HG02642 (cell line): ENCODE data around the gene TWNK.

Experiments
- ATAC-seq: cut with Tn5 transposase; IDR thresholded peaks from one replicate; pipeline ENCODE4 v1.9.1; 2021; ENCODE audit warnings: mild to moderate bottlenecking; ENCODE audit not compliant: unreplicated experiment, poor library complexity

TWNK gene

DNA sequence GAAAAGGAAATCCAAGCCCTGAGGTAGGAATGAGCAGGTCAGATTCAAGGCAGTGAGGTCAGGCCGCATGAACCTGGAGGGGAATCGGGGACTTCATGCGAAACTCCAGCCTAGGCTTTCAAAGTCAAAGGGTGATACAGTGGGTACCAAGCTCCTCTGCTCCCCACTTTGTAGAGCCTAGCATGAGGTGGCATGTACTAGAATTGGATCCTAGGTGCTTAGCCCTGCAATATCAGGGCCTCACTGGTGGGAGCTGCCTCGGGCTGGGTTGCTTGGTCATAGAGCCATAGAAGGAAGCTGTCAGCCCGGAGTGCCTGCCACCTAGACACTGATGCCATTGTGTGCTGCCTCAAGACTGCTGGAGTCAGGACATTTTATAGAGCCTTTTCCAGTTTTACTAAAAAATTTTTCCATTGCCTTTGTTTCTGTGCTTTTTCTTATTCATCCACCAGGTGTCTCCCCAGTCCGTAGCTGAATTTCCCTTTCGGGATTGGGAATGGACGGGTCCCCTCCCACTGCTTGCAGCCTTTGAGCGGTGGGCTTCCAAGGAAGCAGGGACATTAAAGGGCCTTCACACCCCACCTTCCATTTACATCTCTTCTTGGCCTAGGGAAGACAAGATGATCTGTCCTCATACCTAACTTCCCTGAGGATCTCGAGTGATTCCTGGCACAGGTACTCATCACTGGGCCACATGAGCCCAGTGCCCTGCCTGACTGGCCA is 6.8 kb downstream of the TWNK start:
- ATAC-seq: no peak

GRCh38 chr10:100995181-100995580 is 7.8 kb downstream of the TWNK start:
- no peak for ATAC-seq

DNA sequence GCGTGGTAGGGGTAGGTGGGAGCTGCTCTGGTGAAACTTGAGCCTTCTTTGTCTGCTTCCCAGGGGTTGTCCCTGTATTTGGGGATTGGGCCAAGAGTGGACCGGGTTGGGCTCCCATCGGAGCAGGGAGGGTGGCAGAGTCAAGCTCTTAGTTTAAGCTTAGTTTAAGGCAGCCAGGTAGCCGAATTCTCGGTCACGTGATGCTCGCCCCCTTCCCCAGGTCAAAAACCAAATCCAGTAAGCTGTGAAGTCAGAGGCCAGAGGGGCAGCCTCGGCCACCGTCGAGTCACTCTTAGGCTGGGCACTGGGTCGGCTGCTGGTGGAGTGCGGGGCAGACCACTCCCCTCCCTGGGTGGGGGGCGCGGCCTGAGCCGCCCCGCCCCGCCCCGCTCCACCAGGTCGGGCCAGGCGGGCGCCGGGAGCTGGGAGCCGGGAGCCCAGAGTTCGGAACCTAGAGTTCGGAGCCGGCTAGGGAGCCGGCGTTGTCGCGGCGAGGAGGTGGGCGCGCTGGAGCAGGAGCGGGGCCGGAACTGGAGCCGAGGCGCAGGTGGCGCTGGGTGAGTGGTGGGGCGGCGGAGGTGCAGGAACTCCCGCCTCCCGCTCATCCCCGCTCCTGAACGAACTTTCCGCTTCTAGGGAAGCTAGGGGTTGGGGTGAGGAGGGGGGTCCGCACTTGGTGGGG is 9.5 kb downstream of the TWNK start:
- peak; percentile 24 for ATAC-seq

- ATAC-seq: peak; percentile 32
Measured at GRCh38 chr10:100997360-100998182, 10.2 kb downstream of the TWNK start.

DNA sequence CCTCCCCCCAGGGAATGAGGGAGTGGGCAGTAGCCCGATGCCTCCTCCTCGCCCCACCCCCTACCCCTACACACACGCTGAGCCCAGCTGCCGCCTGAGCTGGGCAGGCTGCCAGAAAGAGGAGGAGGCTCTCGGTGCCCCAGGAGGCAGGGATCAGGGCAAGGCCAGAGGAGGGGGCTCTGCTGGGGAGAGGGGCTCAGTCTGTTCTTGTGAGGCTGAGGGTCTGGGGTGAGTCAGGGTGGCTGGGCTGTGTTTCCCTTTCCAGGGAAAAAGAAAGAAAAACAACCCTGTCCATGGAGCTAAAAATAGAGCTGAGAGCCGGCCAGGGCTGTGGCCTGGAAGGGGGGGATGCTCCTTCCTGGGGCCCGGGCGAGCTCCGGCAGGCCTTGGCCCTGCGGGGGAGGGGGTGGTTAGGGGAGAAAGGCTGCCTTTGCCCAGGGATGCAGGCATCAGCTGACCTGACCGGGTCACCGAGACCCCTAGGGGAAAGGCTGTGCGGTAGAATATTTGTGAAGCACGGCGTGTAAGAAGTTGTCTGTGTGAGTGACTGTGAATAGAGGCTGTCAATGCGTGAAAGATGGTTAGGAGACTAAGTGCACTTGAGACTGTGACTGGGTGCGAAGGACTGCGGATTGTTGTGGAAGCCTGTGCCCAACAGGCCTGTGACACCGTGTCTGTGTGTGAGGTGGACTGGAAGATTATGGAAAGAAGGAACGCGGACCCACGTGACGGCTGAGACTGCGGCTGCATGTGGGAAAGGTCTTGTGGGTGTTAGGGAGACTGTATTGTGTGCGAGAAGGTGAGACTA is 11.0 kb downstream of the TWNK start:
- peak; percentile 25 for ATAC-seq

DNA sequence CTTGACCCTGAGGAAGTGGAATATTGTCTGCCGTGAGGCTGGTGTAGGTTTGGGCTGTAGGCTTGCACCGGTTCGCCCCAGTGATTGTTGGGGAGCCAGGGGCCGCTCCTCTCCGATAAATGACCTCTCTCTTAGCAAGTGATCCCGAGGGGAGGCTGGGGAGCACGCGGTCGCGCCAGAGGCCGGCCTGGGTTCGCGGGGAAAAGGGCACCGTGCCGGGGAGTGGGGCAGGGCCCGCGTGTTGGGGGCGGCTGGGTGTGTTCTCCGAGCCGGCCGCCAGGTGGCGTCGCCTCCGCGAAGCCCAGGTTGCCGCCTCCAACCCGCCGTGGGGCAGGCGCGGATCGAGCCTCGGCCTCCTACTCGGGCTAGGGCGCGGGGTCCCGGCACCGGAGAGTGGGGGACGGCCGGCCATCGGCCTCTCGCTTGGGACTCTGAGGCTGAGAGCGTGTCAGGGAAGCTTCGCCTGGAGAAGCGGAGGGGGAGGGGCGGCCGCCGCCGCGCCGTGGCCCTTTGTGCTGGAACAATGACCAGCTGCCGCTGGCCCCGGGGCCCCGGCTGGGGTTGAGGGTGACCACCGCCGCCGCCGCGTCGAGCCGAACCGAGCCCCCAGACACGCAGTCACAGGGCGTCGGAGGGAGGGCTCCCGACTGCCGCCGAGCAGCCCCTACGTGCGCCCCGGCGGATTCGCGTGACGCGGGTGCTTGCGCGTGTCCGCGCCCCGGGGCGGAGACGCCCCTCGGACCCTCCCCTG is 11.8 kb downstream of the TWNK start:
- ATAC-seq: peak; percentile 54

DNA sequence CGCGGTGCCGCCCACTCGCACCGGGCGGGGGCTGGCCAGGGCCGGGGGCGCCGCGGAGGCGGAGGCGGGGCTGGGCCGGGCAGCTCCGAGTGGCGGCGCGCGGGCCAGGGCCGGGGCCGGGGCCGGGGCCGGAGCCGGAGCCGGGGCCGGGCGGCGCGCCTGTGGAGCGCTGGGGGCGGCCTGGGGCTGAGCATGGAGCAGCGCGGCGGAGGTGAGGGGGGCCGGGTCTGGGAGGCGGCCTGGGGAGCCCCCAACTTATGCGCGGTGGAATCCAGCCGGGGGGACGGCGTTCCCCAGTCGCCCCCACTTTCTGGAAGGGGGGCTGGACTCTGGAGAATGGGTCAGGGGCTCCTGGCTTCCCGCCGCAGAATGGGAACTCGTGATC is 12.4 kb downstream of the TWNK start, which contains the start of gene LZTS2:
TSS of gene LZTS2 (plus strand) at position 67 of the 385 bp plus-strand sequence. CDS start 2,731 bp downstream, outside the sequence.
- no peak for ATAC-seq

- ATAC-seq: no peak
Measured at GRCh38 chr10:101000127-101000914, 13.0 kb downstream of the TWNK start.

DNA sequence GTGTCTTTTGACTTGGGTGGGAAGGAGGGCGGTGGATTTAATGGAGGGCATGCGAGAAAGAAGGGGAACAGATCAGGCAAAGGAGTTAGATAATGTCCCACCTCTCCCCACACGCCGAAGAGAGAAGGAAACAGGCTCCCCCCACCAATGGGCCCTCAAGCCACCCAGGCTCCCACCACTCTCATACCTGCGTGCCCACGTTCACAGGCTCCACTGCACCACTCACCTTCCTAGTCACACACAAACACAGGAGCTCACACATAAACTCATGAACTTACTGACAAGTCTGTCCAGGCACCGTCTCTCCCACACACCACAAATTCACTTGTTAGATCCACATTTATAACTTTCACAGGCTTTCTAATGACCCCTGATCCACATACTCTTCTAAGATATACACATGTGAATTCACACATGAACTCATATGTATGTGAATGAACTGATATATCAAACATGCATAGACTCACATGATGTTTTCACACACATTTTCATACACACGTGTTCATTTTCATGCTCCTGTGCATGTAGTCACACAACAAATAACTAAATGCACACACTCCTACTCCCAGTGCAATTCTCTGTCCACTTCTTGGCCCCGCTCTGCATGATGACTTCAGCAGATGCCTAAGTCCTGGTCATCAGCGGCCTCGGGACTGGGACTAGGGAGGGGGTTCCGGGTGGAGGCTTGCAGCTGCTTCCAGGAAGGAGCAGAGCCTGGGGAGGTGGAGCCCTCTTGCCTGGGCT is 13.7 kb downstream of the TWNK start:
- ATAC-seq: no peak

- no peak for ATAC-seq
Measured at GRCh38 chr10:101001659-101002035, 14.3 kb downstream of the TWNK start.

- ATAC-seq: no peak
Measured at GRCh38 chr10:101002456-101002855, 15.1 kb downstream of the TWNK start.

DNA sequence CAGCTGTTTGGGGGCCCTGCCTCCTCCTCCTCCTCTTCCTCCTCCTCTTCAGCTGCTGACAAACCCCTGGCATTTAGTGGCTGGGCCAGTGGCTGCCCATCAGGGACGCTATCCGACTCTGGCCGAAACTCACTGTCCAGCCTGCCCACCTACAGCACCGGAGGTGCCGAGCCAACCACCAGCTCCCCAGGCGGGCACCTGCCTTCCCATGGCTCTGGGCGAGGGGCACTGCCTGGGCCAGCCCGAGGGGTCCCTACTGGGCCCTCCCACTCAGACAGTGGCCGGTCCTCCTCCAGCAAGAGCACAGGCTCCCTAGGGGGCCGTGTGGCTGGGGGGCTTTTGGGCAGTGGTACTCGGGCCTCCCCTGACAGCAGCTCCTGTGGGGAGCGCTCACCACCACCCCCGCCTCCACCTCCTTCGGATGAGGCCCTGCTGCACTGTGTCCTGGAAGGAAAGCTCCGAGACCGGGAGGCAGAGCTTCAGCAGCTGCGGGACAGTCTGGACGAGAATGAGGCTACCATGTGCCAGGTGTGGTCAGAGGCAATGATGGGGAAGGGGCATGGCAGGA is 16.4 kb downstream of the TWNK start:
- no peak for ATAC-seq

DNA sequence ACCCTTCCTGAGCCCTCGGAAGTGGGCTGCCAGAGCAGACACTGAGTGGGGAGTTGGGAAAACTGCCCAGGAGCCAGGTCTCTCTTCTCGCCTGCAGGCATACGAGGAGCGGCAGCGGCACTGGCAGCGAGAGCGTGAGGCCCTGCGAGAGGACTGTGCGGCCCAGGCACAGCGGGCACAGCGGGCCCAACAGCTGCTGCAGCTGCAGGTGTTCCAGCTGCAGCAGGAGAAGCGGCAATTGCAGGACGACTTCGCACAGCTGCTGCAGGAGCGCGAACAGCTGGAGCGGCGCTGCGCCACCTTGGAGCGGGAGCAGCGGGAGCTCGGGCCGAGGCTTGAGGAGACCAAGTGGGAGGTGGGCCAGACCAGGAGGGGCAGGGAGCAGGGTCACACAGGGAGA is 18.0 kb downstream of the TWNK start:
- ATAC-seq: no peak

GRCh38 chr10:101005869-101006567 is 18.7 kb downstream of the TWNK start:
- ATAC-seq: no peak

DNA sequence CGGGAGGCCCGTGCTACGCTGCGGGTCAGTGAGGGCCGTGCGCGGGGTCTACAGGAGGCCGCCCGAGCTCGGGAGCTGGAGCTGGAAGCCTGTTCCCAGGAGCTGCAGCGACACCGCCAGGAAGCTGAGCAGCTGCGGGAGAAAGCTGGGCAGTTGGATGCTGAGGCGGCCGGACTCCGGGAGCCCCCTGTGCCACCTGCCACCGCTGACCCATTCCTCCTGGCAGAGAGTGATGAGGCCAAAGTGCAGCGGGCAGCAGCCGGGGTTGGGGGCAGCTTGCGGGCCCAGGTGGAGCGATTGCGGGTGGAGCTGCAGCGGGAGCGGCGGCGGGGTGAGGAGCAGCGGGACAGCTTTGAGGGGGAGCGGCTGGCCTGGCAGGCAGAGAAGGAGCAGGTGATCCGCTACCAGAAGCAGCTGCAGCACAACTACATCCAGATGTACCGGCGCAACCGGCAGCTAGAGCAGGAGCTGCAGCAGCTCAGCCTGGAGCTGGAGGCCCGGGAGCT is 19.3 kb downstream of the TWNK start:
- ATAC-seq: no peak

DNA sequence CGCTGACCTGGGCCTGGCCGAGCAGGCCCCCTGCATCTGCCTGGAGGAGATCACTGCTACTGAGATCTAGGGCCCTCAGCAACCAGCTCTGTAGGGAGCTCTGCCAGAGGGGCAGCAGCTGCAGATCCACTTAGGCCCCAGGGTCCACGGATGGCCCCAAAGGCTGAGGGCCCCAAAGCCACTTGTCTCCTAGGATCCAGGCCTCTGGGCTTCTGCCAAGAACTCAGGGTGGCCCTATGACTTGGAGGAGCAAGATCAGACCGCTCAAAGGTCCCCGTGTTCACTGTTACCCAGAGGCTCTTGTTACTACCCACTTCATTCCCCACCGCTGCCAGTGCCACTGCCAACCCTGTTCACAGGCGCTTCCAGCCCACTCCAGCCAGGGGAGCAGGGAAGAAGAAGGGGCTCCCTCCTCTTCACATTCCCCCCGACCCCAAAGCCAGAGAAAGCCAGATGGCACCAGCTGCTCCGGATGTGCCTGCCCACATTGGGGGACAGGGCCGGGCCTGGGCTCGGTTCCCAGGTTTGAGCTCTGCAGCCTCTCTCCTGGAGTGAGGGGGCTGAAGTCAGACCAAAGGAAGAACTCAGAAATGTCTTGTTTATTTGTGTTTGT is 19.9 kb downstream of the TWNK start:
- no peak for ATAC-seq
